Sigmoid colon (tissue), 7 donors: Measurements from ENCODE around the gene HECTD1. TPM values are rescaled to one million over a fixed set of nuclear protein-coding genes. Genes with fewer than 3 reads are reported as not detected.

Experiments used
- DNase-seq: peaks from one replicate; pipeline ENCODE4 v3.0.0-alpha.2; 2019
- H3K27ac ChIP-seq, 4 donors: fragments of 200-600 bp; sonication (generic); one replicate each; pipeline ENCODE4 v1.5.1; 2016 to 2019; ENCODE audit warnings: mild to moderate bottlenecking in 1 of 4
- H3K27me3 ChIP-seq, 3 donors: fragments of 200-600 bp; sonication (generic); one replicate each; pipeline ENCODE4 v1.5.1; 2019; ENCODE audit warnings: mild to moderate bottlenecking in 1 of 3
- H3K36me3 ChIP-seq, 4 donors: fragments of 200-600 bp; sonication (generic); one replicate each; pipeline ENCODE4 v1.5.1; 2016 to 2019
- H3K4me1 ChIP-seq, 4 donors: fragments of 200-600 bp; sonication (generic); one replicate each; pipeline ENCODE4 v1.5.1; 2017 to 2019
- H3K4me3 ChIP-seq, 4 donors: fragments of 200-600 bp; sonication (generic); one replicate each; pipeline ENCODE4 v1.5.1; 2017 to 2019; ENCODE audit warnings: mild to moderate bottlenecking in 2 of 4, moderate library complexity in 1 of 4
- H3K9me3 ChIP-seq, 4 donors: fragments of 200-600 bp in 3 of 4; sonication (generic) in 3 of 4; one replicate each; pipeline versions ENCODE4 v1.5.1 to v1.6.1; 2013 to 2019
- CTCF ChIP-seq, 4 experiments: fragments of 450-650 bp in 3 of 4; fragments of 200-600 bp in 1 of 4; IDR thresholded peaks; one replicate each; pipeline ENCODE4 v1.5.1; 2016 to 2019; ENCODE audit warnings: antibody characterized with exemption in 4 of 4, mild to moderate bottlenecking in 3 of 4, moderate library complexity in 2 of 4
- EP300 ChIP-seq, 4 donors: sonication (generic); formaldehyde crosslinking; IDR thresholded peaks; one replicate each; pipeline ENCODE4 v1.6.1; 2017; ENCODE audit warnings: antibody characterized with exemption in 4 of 4
- POLR2A ChIP-seq, 2 donors: fragments of 450-650 bp; IDR thresholded peaks; one replicate each; pipeline ENCODE4 v1.6.1; 2016; ENCODE audit warnings: antibody characterized with exemption in 2 of 2, mild to moderate bottlenecking in 2 of 2, moderate library complexity in 2 of 2
- POLR2AphosphoS5 ChIP-seq, 4 donors: sonication (generic); formaldehyde crosslinking; IDR thresholded peaks; one replicate each; pipeline ENCODE4 v1.6.1; 2017; ENCODE audit warnings: antibody characterized with exemption in 4 of 4
- WGBS, 2 donors: extraction: QIAGEN DNeasy Blood & Tissue Kit; methylation state at CpG; one replicate each; pipeline ENCODE4 v1.1.7; 2013; 5-methylcytosine and 5-hydroxymethylcytosine counted together
- intact Hi-C: fragments of 100-400 bp; cut with DNase I; formaldehyde crosslinking; loops from one replicate; pipeline ENCODE4 v1.15.1; 2023
- polyA plus RNA-seq, 3 donors: library from polyadenylated mRNA; stranded (reverse); fragments of 200-250 nt; gene quantifications; one replicate each; pipeline ENCODE4 v1.2.3, GENCODE V29; 2013
- total RNA-seq, 4 donors: library from RNA; depleted of rRNA; stranded (reverse); fragments of >200 nt; gene quantifications; one replicate each; pipeline ENCODE4 v1.1.0, GENCODE V29; 2016
- donor health status: healthy with polysubstance abuse.
- donor health status: Bipolar disorder and iron deficiency.
- donor health status: healthy.

The HECTD1 gene
- total and polyA plus RNA-seq, 7 donors: 30.0 to 186 (median 152) TPM

GRCh38 chr14:31253746-31254471, 46.3 kb upstream of the HECTD1 start:
- intact Hi-C loops: no loop called here
- 89 to 95% methylated on average over 9 of the region's 9 CpGs for WGBS, 2 donors
- H3K4me3 ChIP-seq: no peak overlapping the region
- TF ChIP-seq EP300 (IDR thresholded peaks at IDR 0.05): no peak
- TF ChIP-seq CTCF (IDR thresholded peaks at IDR 0.05): no peak
- no peak for TF ChIP-seq POLR2AphosphoS5 (IDR thresholded peaks at IDR 0.05)
- no peak for TF ChIP-seq POLR2A (IDR thresholded peaks at IDR 0.05)
- no peaks in the 10 kb centered on the region for H3K36me3 ChIP-seq
- H3K9me3 ChIP-seq: no peaks in the 10 kb centered on the region
- H3K27ac ChIP-seq: no peak overlapping the region
- no peaks in the 10 kb centered on the region for H3K4me1 ChIP-seq
- H3K27me3 ChIP-seq: no peaks in the 10 kb centered on the region
- DNase-seq: no peak

- no peak overlapping the region for H3K27ac ChIP-seq
- intact Hi-C loops: no loop called here
- WGBS, 2 donors: 88 to 92% methylated on average over 1 of the region's 1 CpG
Measured at GRCh38 chr14:31252865-31253264, 45.3 kb upstream of the HECTD1 start.

GRCh38 chr14:31251028-31251958, 43.7 kb upstream of the HECTD1 start:
- no peak for DNase-seq
- no peaks in the 10 kb centered on the region for H3K4me1 ChIP-seq
- intact Hi-C loops: no loop called here
- no peaks in the 10 kb centered on the region for H3K36me3 ChIP-seq
- H3K9me3 ChIP-seq: no peaks in the 10 kb centered on the region
- H3K27me3 ChIP-seq: no peaks in the 10 kb centered on the region
- H3K27ac ChIP-seq: no peak overlapping the region
- TF ChIP-seq POLR2AphosphoS5 (IDR thresholded peaks at IDR 0.05) (no peak), CTCF (IDR thresholded peaks at IDR 0.05) (no peak), POLR2A (IDR thresholded peaks at IDR 0.05) (no peak), EP300 (IDR thresholded peaks at IDR 0.05) (no peak)
- WGBS, 2 donors: 37 to 68% methylated on average over 10 of the region's 10 CpGs
- H3K4me3 ChIP-seq: no peak overlapping the region

More at GRCh38 chr14:31252865-31253264, 45.3 kb upstream of the HECTD1 start:
- no peak for TF ChIP-seq CTCF (IDR thresholded peaks at IDR 0.05)
- H3K9me3 ChIP-seq: no peaks in the 10 kb centered on the region
- H3K4me1 ChIP-seq: no peaks in the 10 kb centered on the region
- no peaks in the 10 kb centered on the region for H3K36me3 ChIP-seq
- no peaks in the 10 kb centered on the region for H3K27me3 ChIP-seq
- H3K4me3 ChIP-seq: no peak overlapping the region
- DNase-seq: no peak

- Histone ChIP-seq H3K36me3 (no peaks in the 10 kb centered on the region), H3K9me3 (no peaks in the 10 kb centered on the region), H3K4me1 (peaks cover 0 to 14% (median 12%) of the 10 kb centered on the region in 4 donors), H3K27me3 (no peaks in the 10 kb centered on the region), H3K4me3 (no peak overlapping the region), H3K27ac (no peak overlapping the region)
- no peak for DNase-seq
- TF ChIP-seq POLR2AphosphoS5 (IDR thresholded peaks at IDR 0.05) (no peak), CTCF (IDR thresholded peaks at IDR 0.05) (no peak), EP300 (IDR thresholded peaks at IDR 0.05) (no peak), POLR2A (IDR thresholded peaks at IDR 0.05) (no peak)
- 47 to 73% methylated on average over 3 of the region's 3 CpGs for WGBS, 2 donors
- intact Hi-C loops: no loop called here
Measured at GRCh38 chr14:31244626-31245025, 37.0 kb upstream of the HECTD1 start.
